NCI-H446 treated with DMSO at 0.1 percent for 48 hours (cell line): Measurements from ENCODE around the gene MICAL2.

Experiments used
- DNase-seq: peaks from one replicate; lab custom pipeline; 2025; lab: John Stamatoyannopoulos, UW

MICAL2 gene

DNA sequence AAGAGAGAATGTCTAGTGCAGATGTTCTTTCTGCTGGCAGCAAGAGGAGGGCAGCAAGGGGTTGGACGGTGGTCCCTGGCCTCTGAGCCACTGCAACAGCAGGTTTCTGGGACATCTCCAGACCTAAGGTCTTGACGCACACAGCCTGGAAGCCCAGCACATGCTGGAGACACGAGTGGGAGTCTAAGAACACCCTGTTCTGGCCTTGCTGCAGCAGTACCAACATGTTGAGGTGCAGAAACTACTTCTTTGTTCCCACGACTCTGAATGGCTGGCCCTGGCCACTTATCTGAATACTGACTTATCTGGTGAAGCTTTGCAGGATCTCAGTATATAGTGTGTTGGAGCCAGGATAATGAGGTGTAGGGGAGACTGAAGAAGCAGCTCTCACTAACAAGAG, 6.8 kb downstream of the MICAL2 start:
- DNase-seq: no peak

DNA sequence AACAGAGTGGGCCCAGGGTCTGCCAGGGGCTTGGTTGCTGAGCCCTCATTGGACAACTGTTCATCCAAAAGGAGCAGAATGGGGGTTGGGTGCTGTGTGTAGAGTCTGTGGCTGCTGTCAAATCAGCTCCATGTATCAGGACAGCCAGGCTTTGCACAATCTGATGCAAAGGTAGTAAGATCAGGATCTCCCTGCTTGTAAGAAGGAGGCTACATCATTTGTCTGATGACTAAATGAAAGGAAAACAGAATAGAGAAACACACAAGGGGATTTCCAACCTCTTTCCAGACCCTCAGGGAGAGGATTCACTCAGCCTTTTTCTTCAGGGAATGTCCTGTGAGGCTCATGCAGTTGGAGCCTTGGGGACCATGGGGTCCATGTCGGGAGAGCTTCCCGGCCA, 7.2 kb downstream of the MICAL2 start:
- no peak for DNase-seq

DNA sequence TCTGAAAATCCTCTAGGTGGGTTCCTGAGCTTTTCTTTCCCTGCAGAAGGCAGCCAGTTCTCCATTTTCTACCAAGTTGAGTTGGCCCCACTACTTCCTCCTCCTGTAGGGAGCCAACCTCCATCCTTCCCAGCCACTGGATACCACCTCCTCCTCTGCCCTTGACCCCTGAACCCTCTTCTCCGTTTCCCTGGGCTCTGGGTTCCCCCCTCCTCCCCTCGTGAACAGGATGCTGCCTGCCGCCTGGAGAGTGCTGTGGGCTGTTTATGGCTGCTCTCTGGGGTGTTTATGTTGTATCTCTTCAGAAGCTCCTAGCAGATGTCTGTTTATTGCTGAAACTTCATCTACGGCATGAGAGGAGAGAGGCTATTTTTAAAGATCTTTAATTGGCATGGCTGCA, 8.6 kb downstream of the MICAL2 start:
- no peak for DNase-seq

DNA sequence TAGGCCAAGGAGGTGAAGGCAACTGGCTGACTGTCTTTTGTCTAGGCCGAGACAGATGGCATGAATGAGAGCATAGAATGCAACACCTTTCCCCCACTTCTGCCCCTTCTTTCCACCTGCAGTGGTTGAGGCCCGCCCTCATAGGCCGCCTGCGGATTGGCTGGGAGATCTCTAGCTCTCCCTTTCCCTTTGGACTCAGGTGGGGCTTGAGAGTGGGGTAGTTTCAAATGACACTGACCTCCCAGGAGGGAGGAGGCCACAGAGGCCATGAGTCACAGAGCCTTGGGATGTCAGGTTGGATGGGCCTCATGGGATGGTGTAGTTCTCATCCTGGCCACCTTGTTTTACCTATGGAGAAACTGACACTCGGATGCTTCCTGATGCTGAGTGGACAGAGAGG, 9.1 kb downstream of the MICAL2 start:
- DNase-seq: no peak

DNA sequence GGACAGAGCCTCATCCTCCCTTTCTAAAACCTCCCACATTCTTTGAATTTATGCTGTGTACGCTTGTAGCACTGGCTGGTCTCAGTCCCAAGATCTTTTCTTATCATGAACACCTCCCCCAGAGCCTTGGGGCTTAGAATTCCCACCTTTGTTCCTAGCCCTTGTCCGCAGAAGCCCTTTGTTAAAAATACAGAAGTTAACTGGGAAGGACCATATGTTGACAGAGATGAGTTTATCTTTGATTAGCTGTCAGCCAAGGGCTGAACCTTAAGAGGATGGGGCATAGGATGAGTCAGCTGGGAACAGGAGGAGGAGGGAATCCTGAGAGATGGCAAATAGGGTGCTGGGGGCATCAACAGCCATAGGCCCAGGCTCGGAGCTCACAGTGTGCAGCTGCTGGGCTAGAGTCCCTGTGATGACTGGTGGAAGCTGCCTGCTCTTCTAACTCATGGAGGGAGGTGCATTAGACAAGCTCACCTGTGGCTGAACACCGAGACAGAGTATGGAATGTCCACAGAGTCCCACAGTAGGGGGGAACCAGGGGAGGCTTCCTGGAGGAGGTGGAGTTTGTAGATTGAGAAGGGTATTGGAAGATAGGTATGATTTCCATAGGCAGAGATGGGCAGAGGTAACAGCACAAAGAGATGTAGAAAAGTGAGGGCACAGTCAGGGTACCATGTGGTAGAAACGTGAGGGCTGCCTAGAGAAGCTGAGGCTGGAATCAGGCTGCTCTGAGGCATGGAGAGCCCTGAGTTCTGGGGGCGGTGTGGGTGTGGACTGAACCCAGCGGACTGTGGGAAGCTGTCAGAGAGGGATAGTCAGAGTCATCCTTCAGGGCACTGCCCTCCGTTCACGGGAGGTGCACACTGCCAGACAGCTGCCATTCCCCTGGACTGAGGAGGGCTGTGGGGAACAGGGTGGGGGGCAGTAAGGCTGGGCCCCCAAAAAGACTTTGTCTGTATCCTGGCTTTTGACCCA, 9.9 kb downstream of the MICAL2 start:
- no peak for DNase-seq

DNA sequence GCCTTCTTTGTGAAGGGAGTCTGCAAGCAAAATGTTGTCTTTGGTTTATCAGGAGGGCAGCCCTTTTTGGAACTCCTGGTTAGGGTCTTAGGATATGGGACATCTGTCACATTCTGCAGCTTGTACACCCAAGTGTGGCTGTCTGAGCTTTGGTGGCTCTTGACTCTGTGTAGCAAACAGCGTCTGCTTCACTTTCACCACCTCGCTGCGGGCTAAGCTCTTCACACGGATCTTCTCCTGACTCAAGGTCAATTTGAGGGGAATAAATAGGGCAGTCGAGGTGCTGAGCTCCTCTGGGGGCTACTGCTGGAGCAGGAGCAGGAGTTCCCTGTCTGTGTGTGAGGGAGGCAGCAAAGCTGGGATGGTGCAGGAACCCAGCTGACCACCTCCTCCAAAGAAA, 10.6 kb downstream of the MICAL2 start:
- no peak for DNase-seq

DNA sequence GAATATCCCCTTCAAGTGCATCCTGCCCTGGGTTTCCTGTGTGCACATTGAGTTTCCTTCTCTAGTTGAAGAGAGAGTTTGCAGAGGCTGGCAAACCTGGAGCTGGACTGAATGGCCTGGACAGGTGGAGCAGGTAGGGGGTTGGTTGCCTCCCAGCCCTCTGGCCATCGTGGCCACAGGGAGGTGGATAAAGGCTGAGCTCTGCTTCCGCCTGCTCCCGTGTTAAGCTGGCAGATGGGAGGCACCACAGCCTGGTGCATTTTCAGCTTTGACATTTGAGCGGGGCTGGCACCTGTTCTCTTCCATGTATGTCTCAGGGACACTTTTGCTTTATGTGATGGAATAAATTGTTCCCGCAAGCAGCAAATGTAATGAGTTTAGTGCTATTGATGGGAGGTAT, 11.1 kb downstream of the MICAL2 start:
- DNase-seq: no peak

DNA sequence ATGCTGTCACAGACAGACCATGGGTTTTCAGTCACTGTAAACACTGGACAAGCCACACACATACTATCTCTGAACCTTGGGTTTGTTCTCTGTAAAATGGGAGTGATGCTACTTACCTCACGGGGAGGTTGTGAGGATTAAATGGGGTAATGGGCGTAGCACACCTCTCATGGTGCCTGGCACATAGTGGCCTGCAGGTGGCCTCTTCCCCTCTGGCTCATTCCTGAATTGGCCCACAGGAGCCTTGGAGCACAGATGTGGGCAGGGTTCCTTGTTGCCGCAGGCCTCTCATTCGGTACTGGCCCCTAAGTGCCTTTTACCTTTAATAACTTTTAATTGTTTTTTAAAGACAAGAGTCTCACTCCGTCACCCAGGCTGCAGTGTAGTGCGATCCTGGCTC, 11.7 kb downstream of the MICAL2 start:
- DNase-seq: no peak

DNA sequence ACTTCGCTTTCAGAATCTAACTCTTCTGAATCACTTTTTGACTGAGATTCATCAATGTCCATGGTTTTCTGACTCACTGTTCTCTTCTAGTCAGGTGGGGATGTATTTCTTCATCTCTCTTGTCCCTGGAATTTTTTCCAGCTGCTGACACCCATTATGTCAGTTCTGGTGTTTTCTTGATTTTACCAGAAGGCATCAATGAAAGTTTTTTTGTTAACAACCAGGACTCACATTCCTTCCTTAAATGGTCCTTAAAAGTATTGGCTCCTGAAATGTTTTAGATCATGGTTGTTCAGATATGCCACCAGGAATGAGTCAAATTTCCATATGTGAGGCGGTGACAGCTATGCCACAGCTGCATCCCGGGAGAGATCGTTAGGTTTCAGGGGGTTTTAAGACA, 12.9 kb downstream of the MICAL2 start:
- DNase-seq: no peak

DNA sequence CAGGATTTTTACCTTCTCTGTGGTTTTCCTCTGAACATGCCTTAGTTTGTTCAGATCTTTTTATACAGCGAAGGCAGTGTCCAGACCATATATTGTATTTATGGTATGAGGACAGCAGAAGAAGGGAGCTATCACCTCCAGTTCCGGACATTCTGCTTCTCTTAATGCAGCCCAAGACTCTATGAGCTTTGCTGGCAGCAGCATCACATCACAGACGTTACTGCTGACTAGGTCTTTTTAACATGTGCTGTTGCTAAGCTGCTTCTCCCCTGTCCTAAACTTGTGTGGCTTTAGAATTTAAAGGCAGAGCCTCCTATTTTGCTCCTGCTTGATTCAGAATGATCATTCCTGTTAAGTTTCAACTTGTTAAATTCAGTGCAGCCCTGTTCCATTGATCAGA, 13.4 kb downstream of the MICAL2 start:
- DNase-seq: no peak

DNA sequence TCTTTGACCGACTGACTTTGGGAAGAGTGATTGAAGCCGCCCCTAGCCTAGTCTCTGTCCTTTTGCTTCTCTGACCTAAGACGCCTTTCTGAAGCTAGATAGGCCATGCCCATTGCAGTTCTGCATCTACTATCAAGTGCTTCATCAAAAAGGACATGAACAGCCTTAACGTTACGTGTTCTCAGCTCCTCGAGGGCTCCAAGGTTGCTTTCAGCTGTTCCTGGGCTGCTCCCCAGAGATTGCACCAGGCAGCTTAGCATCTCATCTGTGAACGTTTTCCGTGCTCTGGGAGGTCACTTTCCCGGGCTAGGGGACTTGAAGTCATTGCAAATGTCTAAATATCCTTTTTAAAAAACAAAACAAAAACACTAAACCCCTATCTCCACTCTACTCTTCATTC, 13.9 kb downstream of the MICAL2 start:
- no peak for DNase-seq

DNA sequence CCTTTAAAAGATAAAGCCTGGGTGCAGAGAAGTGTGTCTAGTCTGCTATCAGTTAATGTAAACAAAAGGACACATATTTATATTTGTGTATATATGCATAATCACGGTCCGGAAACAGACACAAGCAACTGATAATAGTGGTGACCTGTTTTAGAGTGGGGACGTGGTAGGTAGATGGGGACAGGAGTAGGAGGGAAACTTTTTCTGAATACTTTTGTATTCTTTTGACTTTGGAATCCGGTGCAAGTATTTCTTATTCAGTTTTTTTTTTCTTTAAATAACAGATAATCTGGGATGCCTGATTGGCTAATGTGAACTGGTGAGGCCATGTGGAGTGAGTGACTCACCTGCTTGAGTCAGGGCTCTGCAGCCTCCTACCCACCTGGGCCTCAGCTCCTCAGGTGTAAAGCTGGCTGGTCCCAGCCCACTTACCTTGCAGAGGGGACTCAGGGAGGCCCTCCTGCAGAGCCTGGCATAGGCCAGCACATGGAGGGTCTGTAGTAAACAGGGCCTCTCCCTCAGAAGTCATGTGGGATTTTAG, 15.3 kb downstream of the MICAL2 start:
- no peak for DNase-seq

DNA sequence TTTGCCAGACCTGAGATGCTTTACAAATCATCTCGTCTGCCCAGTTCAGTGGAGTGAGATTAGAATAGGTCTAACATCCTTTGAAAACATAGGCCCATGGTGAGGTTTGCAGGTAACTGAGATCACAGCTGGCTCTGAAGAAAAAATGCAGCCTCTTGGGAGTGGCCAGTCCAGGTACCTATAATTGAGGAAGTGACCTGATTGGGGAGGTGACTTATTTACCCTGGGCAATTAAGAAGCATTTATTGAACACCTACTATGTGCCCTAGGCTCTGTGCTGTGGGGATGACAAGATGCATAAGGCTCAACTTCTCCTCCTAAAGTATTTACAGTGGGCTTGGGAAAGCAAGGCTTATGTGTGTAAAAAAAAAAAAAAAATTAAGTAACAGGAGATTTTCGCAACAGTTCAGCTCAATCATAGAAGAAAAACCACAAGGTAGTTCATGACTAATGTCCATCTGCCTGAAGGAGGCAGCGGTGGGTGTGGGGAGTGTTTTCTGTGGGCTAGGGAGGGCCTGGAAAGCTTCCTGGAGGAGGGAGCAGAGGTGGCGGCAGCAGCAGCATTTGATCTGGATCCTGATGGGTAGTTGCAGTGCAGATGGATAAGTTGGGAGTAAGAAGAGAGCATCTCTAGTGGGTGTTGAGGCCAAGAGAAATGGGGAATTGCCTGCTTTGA, 16.1 kb downstream of the MICAL2 start:
- DNase-seq: no peak

DNA sequence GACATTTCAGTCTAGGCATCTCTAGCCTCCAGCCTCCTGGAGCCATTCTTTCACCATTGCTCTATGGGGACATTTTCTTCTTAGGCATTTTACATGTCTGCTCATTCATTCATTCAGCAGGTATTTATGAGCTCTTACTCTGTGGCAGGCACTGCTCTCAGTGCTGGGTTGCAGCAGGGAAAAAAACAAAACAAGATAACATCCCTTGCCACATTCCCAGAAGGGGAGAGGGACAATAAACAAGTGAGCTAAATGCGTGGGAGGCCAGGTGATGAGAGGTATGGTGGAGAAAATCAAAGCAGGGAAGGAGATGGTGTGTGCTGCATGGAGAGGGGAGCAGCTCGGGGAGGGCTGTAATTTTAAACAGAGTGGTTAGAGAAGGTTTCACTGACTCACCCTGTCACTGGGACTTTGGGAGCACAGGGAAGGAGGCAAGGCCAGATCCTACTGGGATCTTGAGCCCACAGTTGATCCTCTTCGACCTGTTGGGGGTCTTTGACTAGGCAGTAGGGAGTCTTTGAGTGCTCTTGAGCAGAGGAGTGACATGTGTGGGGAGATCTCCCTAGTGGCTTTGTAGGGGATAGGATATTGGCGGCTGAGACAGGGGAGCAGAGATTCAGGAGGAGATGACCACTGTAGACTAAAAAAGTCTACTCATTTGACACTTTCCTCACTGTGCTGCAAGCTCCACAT, 17.0 kb downstream of the MICAL2 start:
- no peak for DNase-seq

DNA sequence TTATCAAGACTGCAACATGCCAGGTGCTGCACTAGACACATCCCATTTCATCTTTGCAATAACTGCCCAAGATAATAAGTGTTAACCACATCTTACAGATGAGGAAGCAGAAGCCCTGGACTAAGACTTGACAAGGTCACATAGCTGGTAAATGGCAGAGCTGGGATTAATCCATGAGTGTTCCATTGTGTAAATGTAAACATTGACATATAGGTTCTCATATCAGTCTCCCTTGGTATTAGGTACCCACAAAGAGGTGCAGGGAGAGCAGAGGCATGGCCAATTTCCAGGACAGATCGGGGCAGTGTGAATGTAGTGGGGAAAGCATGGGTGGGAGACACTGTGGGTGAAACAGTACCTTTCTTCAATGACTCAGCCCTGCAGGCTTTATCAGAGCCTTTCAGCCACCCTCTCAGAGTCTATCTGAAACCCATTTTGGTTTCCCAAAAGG, 17.9 kb downstream of the MICAL2 start:
- no peak for DNase-seq

DNA sequence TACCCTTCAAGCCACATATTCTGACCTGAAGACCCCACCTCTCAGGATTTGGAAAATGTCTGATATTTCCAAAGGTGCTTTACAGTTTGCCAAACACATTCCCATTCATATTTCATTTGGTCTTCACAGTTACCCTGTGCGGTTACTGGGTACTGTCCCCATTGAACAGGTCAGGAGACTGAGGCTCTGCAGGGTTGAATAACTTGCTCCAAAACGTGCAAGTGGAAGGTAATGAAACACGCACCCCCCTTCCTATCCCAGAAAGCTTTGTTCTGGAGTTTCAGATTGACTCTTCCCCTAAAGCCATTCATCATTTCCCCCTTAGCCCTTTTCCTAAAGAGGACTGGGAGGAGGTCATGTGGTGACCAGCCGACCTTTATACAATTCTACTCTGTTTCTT, 18.8 kb downstream of the MICAL2 start:
- DNase-seq: no peak

DNA sequence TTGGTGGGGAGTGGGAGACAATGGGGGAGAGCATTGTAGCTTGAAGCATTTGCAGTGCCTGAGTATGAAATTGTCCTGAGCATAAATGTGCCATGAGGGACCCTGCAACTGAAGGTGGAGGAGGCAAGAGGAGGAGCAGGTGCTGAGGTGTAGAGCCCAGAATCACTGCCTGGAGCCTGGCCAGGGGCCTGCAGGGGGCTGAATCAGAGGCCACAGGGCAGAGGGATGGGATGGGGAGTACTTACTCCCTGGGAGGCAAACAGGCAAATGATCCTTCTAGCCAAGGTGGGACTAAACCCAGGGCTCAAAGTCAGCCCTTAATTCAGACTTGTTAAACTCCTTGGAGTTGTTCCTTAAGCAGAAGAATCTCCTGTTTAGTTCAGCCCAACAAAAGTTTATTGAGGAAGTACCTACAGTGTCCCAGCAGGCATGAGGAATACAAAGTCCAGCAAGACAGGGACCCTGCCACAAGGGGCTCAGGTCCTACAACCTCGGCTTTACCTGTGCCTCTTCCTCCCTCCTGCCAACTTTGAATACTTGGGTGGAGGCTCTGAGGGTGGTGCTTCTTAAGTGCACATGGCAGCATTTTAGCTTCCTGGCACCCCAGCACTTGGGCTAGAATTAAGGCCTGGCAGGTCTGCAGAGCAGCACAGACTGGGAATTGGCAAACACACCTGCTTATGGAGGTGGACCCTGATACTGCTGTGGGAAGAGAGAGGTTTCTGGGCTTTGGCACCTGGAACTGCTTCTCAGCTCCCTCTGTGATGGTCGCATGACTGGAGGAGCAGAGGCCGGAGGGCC, 20.0 kb downstream of the MICAL2 start:
- no peak for DNase-seq

DNA sequence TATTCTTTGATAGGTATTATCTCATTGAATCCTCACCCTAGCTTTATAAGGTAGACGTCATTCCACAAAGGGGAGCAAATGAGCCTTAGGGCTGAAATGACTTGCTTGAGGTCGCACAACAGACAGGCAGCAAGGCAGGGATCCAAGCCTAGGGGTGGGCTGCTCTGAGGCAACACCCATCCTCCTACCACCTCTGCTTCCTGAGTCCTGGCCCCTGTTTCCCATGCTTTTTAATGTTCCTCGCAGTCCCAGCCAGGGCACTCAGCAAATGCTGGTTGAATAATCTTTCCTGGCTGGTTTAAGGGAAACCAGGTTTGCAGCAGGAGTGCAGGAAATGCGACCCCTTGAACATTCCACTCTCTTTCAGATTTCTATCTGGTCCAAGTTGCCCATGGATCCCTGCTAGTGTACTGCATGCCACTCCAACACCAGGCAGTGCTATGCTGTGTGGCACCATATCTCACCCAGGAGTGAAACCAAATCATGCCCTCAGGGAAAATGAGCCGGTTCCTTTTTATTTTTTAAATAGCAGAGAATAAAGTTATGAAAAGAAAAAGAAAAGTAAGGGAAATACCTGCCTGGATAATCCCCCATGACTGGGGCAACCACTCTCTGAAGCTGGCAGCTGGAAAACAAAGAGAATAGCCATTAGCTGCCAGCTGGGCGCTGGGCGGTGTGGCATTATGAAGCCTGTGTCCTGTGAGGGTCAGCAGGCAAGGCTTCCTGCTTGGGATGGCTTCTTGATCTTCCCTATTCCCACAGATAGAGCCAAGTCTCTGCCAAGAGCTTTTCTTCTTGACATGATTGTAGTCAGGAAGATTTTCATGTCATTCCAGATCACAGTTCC, 21.8 kb downstream of the MICAL2 start:
- DNase-seq: no peak

DNA sequence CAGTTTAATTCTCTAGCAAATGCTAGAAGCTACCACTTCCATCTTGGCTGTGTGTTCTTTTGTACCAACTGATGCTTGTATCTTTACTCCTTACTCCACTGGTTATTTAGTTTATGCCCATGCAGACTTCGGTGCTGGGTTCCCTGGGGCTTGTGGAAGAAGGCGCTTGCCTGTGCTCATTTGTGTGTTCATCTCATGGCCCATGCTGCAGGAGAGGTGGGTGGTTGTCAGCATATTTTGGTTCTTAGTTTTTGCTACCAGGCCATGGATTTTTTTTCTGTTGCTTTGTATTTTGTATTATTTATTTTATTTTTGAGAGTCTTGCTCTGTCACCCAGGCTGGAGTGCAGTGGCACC, 22.4 kb downstream of the MICAL2 start:
- no peak for DNase-seq

DNA sequence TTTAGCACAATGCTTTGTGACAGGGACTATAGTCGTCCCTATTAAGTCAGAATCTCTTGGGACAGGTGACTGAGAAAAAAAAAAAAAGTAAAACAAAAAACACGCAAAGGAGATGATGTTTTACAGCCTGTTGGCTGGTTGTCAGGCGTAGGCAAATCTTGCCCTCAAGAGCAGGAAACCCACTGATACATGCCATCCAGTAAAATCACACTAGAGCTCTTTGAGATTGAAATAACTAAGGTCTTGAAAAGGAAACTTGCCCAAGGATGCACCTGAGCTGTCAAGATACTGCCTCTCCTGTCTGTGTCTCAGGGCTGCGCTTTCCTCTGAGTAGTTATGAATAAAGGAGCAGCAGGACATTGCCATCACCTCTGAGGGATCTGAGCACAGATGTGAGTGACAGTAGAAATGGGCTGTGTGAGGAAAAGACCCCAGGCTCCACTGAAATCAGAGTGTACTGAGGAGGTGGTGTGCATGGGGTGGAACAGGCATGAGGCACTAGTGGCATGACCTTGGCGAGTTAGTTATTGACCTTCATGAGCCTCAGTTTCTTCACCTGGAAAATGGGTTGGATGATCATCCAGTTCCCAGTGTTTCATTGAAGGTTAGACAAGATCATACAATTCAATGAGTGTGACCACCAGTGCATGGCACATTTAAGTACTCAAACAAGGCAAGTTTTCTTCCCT, 23.3 kb downstream of the MICAL2 start:
- no peak for DNase-seq
